Vagina (tissue), 2 donors: ENCODE data around the gene FGFBP1.

ENCODE experiments used
- POLR2A ChIP-seq, 2 donors: fragments of 450-650 bp; IDR thresholded peaks; one replicate each; pipeline ENCODE4 v1.6.1; 2017; ENCODE audit warnings: antibody characterized with exemption in 2 of 2, mild to moderate bottlenecking in 2 of 2, moderate library complexity in 2 of 2
- TF ChIP-seq, protein P1 (sequence below), 3 experiments: fragments of 450-650 bp in 2 of 3; fragments of 200-600 bp in 1 of 3; sonication (generic) in 1 of 3; IDR thresholded peaks; one replicate each; pipeline ENCODE4 v1.5.1; 2017 to 2019; ENCODE audit warnings: antibody characterized with exemption in 3 of 3, mild to moderate bottlenecking in 2 of 3, moderate library complexity in 2 of 3

DNA sequence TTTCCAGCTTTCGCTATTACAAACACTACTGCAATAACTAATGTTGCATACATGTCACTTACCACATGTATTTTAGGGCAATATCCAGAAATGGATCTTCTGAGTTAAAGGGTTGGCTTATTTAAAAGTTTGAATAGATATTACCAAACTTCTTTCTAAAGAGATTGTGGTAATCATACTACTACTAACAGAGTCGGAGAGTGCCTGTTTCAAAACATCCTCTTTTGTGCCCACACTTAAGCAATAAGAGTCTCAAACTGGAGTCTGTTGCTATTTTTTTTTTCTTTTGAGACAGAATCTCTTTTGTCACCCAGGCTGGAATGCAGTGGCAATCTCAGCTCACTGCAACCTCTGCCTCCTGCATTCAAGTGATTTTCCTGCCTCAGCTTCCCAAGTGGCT is 35.8 kb downstream of the FGFBP1 start:
- TF ChIP-seq, protein P1, sequence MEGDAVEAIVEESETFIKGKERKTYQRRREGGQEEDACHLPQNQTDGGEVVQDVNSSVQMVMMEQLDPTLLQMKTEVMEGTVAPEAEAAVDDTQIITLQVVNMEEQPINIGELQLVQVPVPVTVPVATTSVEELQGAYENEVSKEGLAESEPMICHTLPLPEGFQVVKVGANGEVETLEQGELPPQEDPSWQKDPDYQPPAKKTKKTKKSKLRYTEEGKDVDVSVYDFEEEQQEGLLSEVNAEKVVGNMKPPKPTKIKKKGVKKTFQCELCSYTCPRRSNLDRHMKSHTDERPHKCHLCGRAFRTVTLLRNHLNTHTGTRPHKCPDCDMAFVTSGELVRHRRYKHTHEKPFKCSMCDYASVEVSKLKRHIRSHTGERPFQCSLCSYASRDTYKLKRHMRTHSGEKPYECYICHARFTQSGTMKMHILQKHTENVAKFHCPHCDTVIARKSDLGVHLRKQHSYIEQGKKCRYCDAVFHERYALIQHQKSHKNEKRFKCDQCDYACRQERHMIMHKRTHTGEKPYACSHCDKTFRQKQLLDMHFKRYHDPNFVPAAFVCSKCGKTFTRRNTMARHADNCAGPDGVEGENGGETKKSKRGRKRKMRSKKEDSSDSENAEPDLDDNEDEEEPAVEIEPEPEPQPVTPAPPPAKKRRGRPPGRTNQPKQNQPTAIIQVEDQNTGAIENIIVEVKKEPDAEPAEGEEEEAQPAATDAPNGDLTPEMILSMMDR (IDR thresholded peaks at IDR 0.05), result no peak
- TF ChIP-seq POLR2A (IDR thresholded peaks at IDR 0.05), result no peak
